HL-60 (cell line): Measurements from ENCODE around the gene MYORG.

Experiments
- POLR2AphosphoS5 ChIP-seq: IDR thresholded peaks from 2 replicates; pipeline ENCODE4 v1.6.1; 2012; ENCODE audit warnings: low read depth
- TF ChIP-seq, protein P1 (sequence below): IDR thresholded peaks from one replicate; pipeline ENCODE4 v1.5.1; 2011; ENCODE audit warnings: low read length, control low read depth, inconsistent platforms; ENCODE audit not compliant: insufficient read depth

DNA sequence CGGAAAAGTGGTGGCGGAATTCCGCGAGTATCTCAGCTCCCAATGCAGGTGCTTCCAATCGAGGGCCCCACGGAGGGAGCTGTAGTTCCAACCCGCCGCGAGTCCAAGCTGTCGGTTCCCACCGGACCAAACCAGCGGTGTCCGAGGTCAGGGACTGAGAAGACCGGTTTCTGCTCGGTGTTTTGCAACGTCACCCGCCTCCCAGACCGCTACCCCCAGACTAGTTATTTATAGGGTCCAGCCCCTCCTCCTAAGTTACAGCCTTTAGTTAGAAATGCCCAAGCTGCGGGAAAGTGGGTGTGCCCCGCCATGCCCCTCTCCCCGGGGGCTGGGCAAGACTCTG, 677 bp upstream of the MYORG start:
- no peak for TF ChIP-seq POLR2AphosphoS5
- TF ChIP-seq, protein P1, sequence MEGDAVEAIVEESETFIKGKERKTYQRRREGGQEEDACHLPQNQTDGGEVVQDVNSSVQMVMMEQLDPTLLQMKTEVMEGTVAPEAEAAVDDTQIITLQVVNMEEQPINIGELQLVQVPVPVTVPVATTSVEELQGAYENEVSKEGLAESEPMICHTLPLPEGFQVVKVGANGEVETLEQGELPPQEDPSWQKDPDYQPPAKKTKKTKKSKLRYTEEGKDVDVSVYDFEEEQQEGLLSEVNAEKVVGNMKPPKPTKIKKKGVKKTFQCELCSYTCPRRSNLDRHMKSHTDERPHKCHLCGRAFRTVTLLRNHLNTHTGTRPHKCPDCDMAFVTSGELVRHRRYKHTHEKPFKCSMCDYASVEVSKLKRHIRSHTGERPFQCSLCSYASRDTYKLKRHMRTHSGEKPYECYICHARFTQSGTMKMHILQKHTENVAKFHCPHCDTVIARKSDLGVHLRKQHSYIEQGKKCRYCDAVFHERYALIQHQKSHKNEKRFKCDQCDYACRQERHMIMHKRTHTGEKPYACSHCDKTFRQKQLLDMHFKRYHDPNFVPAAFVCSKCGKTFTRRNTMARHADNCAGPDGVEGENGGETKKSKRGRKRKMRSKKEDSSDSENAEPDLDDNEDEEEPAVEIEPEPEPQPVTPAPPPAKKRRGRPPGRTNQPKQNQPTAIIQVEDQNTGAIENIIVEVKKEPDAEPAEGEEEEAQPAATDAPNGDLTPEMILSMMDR, result no peak
